Coronary artery (tissue), 2 donors: ENCODE data around the gene MDM2.

Source experiments
- DNase-seq: peaks from one replicate; pipeline ENCODE4 v3.0.0-alpha.2; 2017; ENCODE audit warnings: low spot score
- H3K27ac ChIP-seq, 2 donors: fragments of 200-600 bp; sonication (generic); one replicate each; pipeline ENCODE4 v1.5.1; 2016 to 2019
- H3K4me3 ChIP-seq: fragments of 200-600 bp; sonication (generic); 2 replicates; pipeline ENCODE4 v1.5.1; 2016; ENCODE audit warnings: mild to moderate bottlenecking, moderate library complexity
- CTCF ChIP-seq: fragments of 200-600 bp; sonication (generic); IDR thresholded peaks from one replicate; pipeline ENCODE4 v1.5.1; 2019; ENCODE audit warnings: antibody characterized with exemption

The MDM2 gene

DNA sequence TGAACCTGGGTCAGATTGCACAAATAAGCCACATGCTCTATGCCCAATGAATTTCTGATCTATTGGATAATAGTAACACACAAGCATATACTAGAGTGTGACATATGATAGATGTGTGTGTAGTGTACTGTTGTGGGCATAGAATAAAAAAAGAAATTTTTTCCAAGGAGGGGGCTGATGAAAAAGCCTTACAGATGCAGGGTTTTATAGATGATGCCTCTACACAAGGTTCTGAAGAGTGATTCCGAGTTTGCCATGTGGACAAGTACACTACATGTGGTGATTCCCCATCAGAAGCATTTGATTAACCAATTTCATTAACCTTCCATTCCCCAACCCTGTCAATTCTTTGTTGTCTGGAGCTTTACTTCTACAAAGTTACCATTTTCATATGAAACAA, 79.7 kb downstream of the MDM2 start:
- TF ChIP-seq CTCF: no peak
- no peak for DNase-seq
- H3K27ac ChIP-seq: no peak overlapping the region

DNA sequence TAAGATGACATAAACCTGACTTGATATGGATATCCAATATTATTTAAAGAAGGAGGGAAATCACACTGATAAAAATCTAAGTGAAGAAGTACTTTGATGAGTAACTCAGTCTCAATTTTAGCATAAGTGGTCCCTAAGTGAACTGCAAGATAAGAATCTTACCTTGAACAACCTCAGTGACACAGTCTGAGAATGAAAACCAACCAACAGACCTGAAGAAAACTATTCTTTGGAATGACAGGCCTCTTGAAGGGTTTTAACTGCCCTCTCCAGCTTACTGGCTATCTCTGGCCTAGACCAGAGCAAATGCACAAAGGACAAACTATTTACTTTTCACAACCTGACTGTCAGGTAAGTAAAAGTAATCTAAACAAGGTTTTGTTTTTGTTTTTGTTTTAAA, 80.3 kb downstream of the MDM2 start:
- DNase-seq: no peak
- no peak overlapping the region for H3K4me3 ChIP-seq
- no peak overlapping the region for H3K27ac ChIP-seq
- TF ChIP-seq CTCF: no peak

More for the DNA sequence above, 79.7 kb downstream of the MDM2 start:
- H3K4me3 ChIP-seq: no peak overlapping the region

DNA sequence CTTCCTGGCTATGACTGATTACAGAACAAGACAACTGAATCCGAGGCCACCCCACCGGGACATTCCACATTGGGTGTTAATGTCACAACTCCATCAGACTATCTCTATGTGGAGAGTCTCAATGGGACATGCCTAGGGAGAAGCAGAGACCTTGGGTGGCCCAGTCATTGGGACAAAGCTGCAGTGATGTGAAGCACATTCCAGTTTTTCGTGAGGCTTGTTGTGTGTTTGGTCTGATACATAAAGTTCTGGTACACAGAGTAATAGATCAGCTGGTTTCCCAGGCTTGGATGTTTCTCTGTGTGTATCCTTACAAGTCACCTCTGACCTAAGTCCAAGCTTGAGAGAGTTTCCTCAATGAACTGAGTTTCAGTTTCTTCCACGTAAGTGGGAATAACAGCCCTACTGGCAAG, 82.7 kb downstream of the MDM2 start:
- no peak for DNase-seq
- Histone ChIP-seq H3K27ac (no peak overlapping the region), H3K4me3 (no peak overlapping the region)
- TF ChIP-seq CTCF: no peak

GRCh38 chr12:68891141-68891540, 83.2 kb downstream of the MDM2 start:
- Histone ChIP-seq H3K27ac (no peak overlapping the region), H3K4me3 (no peak overlapping the region)
- no peak for DNase-seq
- no peak for TF ChIP-seq CTCF

DNA sequence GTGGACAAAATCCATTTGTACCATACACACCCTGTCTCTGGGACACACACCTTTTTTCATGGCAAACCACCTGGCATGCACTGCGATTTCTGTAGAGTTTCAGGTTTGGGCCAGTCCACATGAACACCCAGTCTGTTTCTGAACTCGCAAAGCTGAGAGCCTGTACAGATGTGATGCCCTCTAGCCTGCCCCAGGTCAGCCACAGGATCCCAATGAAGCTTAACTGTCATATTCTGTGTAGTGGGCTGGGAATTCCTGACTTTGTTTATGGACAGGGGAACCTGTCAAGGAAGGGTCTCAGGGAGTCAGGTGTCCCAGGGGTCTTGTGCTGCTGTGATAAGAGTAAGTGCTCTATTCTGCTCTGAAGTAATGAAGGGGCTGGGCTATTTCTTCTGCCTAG, 85.2 kb downstream of the MDM2 start:
- no peak overlapping the region for H3K4me3 ChIP-seq
- no peak for DNase-seq
- no peak for TF ChIP-seq CTCF
- H3K27ac ChIP-seq: no peak overlapping the region

DNA sequence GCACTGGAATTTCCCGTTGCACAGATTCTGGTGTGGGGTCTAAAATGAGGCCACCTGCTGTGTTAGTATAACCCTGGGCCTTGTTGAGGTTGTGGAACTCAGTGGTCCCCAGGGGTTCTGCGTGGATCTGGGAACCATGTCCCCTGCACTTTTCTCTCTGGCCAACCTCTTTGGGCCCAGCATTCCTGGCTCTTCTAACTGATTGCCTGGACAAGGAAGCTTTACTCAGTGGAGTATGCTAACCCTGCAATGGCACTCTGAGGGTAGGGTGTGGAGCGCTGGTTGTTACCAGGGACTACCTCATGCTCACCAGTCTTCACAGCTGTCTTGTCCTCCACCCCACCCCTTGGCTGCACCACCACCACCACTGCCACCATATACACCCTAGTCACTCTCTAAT, 85.8 kb downstream of the MDM2 start:
- Histone ChIP-seq H3K4me3 (no peak overlapping the region), H3K27ac (no peak overlapping the region)
- no peak for TF ChIP-seq CTCF
- DNase-seq: no peak

GRCh38 chr12:68894276-68894855, 86.4 kb downstream of the MDM2 start:
- no peak for DNase-seq
- TF ChIP-seq CTCF: no peak
- Histone ChIP-seq H3K27ac (no peak overlapping the region), H3K4me3 (no peak overlapping the region)
